HepG2 (cell line): ENCODE results near the gene CTSZ. TPM values are rescaled to one million over a fixed set of nuclear protein-coding genes. Genes with fewer than 3 reads are reported as not detected.

ENCODE experiments used
- ATAC-seq: fragments of 200-7000 bp; cut with Tn5 transposase; 3 replicates; pipeline ENCODE4 v1.9.1; 2020; ENCODE audit warnings: mild to moderate bottlenecking, moderate library complexity
- BruUV-seq: library from RNA; stranded (reverse); fragments of 400-500 nt; replicated peaks from 2 replicates; lab custom pipeline; 2021; lab: Mats Ljungman, UMichigan
- CTCF ChIA-PET: fragments of 300-600 bp; formaldehyde crosslinking; extraction: SDS; loops from one replicate; lab custom pipeline; 2021; ENCODE audit warnings: low total read pairs, inconsistent platforms, low intra/inter-chr PET ratio; lab: Yijun Ruan, JAX
- POLR2A ChIA-PET: fragments of 350-600 bp; sonication (Branson Sonifier 250); formaldehyde crosslinking; loops from one replicate; lab custom pipeline; 2020; ENCODE audit warnings: antibody characterized with exemption, inconsistent platforms; lab: Yijun Ruan, JAX
- DNase-seq: peaks from one replicate; pipeline ENCODE4 v3.0.0-alpha.2; 2015; ENCODE audit warnings: low spot score
- FAIRE-seq: peaks from 3 replicates; lab custom pipeline; 2011; peaks lifted over from hg19 to GRCh38; lab: Jason Lieb, UNC
- H2AFZ ChIP-seq: one replicate; pipeline ENCODE4 v1.6.1; 2011; ENCODE audit warnings: low read length, inconsistent platforms
- H3K27ac ChIP-seq: fragments of 300-600 bp; 3 replicates; pipeline ENCODE4 v1.8.0; 2011; ENCODE audit warnings: mixed run types, mild to moderate bottlenecking, mixed read lengths, low read length, inconsistent platforms; ENCODE audit not compliant: insufficient read depth; ENCODE audit errors: extremely low read length
- H3K27me3 ChIP-seq, 2 experiments: fragments of 200-600 bp in 1 of 2; 2 replicates in 1 of 2; 3 replicates in 1 of 2; pipeline versions ENCODE4 v1.6.0 to v1.8.0; 2011; ENCODE audit warnings: low read length in 2 of 2, mild to moderate bottlenecking in 2 of 2, moderate library complexity in 2 of 2, inconsistent platforms in 1 of 2; ENCODE audit not compliant: insufficient read depth in 2 of 2, control insufficient read depth in 1 of 2
- H3K36me3 ChIP-seq, 2 experiments: fragments of 200-600 bp in 1 of 2; replicated peaks in 1 of 2; 2 replicates in 1 of 2; 3 replicates in 1 of 2; pipeline versions ENCODE4 v1.5.1 to v1.8.0; 2011; ENCODE audit warnings: low read length in 2 of 2, inconsistent platforms in 1 of 2; ENCODE audit not compliant: insufficient read depth in 2 of 2, control insufficient read depth in 1 of 2
- H3K4me1 ChIP-seq: 2 replicates; pipeline ENCODE4 v1.5.1; 2012; ENCODE audit warnings: low read length, inconsistent platforms; ENCODE audit not compliant: insufficient read depth
- H3K4me2 ChIP-seq: 2 replicates; pipeline ENCODE4 v1.6.0; 2011; ENCODE audit warnings: low read depth, low read length, inconsistent platforms
- H3K4me3 ChIP-seq, 3 experiments: fragments of 200-600 bp in 1 of 3; sonication (generic), shearing (Covaris generic) in 1 of 3; replicated peaks in 1 of 3; 2 replicates each; pipeline ENCODE4 v1.5.1; 2011 to 2016; ENCODE audit warnings: low read length in 3 of 3, inconsistent platforms in 2 of 3, low read depth in 2 of 3, mild to moderate bottlenecking in 2 of 3, control low read depth in 1 of 3, mixed read lengths in 1 of 3; ENCODE audit not compliant: insufficient read depth in 1 of 3
- H3K79me2 ChIP-seq: one replicate; pipeline ENCODE4 v1.6.1; 2011; ENCODE audit warnings: low read length, inconsistent platforms; ENCODE audit not compliant: insufficient read depth
- H3K9ac ChIP-seq: 2 replicates; pipeline ENCODE4 v1.6.0; 2011; ENCODE audit warnings: mild to moderate bottlenecking, low read depth, low read length, inconsistent platforms; ENCODE audit not compliant: insufficient read depth
- H3K9me3 ChIP-seq: 2 replicates; pipeline ENCODE4 v1.5.1; 2012; ENCODE audit warnings: mild to moderate bottlenecking, low read length
- H4K20me1 ChIP-seq: 2 replicates; pipeline ENCODE4 v1.6.0; 2011; ENCODE audit warnings: inconsistent platforms, mild to moderate bottlenecking, low read length, moderate library complexity; ENCODE audit not compliant: insufficient read depth
- CHD4 ChIP-seq: fragments of 200-600 bp; sonication (generic); IDR thresholded peaks from 2 replicates; pipeline ENCODE4 v1.7.0; 2017; ENCODE audit warnings: mild to moderate bottlenecking, low read length, borderline replicate concordance
- FOSL2 ChIP-seq: sonication (generic); formaldehyde crosslinking; IDR thresholded peaks from 2 replicates; pipeline ENCODE4 v1.4.0; 2020; ENCODE audit warnings: missing genetic modification reagents
- GRHL1 ChIP-seq: sonication (generic); formaldehyde crosslinking; conservative IDR thresholded peaks from 2 replicates; pipeline ENCODE4 v1.8.0; 2022; ENCODE audit warnings: missing genetic modification reagents
- GZF1 ChIP-seq: sonication (generic); formaldehyde crosslinking; IDR thresholded peaks from 2 replicates; pipeline ENCODE4 v1.5.1; 2020; ENCODE audit warnings: mild to moderate bottlenecking, missing genetic modification reagents
- MYNN ChIP-seq: sonication (generic); formaldehyde crosslinking; IDR thresholded peaks from 2 replicates; pipeline ENCODE4 v1.4.0; 2020; ENCODE audit warnings: mild to moderate bottlenecking, low read depth, missing genetic modification reagents
- PRDM4 ChIP-seq: sonication (generic); formaldehyde crosslinking; IDR thresholded peaks from 2 replicates; pipeline ENCODE4 v1.9.0; 2021; ENCODE audit warnings: missing genetic modification reagents, borderline replicate concordance
- SALL1 ChIP-seq: sonication (generic); formaldehyde crosslinking; IDR thresholded peaks from 2 replicates; pipeline ENCODE4 v1.8.0; 2022; ENCODE audit warnings: mild to moderate bottlenecking, missing genetic modification reagents
- SSRP1 ChIP-seq: IDR thresholded peaks from 2 replicates; pipeline ENCODE4 v1.6.1; 2016; ENCODE audit warnings: control low read depth
- THAP7 ChIP-seq: sonication (generic); formaldehyde crosslinking; IDR thresholded peaks from 2 replicates; pipeline ENCODE4 v1.8.1; 2023; ENCODE audit warnings: mild to moderate bottlenecking, missing genetic modification reagents
- THYN1 ChIP-seq: sonication (generic); formaldehyde crosslinking; IDR thresholded peaks from 2 replicates; pipeline ENCODE4 v1.8.1; 2023; ENCODE audit warnings: low read depth, mild to moderate bottlenecking, moderate library complexity, missing genetic modification reagents, borderline replicate concordance
- ZNF225 ChIP-seq: sonication (generic); formaldehyde crosslinking; IDR thresholded peaks from 2 replicates; pipeline ENCODE4 v1.4.0; 2020; ENCODE audit warnings: mild to moderate bottlenecking, missing genetic modification reagents
- ZNF234 ChIP-seq: sonication (generic); formaldehyde crosslinking; conservative IDR thresholded peaks from 2 replicates; pipeline ENCODE4 v1.5.1; 2020; ENCODE audit warnings: mild to moderate bottlenecking, missing genetic modification reagents
- ZNF280B ChIP-seq: sonication (generic); formaldehyde crosslinking; IDR thresholded peaks from 2 replicates; pipeline ENCODE4 v1.5.0; 2020; ENCODE audit warnings: missing genetic modification reagents, mild to moderate bottlenecking, borderline replicate concordance
- ZNF33B ChIP-seq: sonication (generic); formaldehyde crosslinking; IDR thresholded peaks from 2 replicates; pipeline ENCODE4 v1.5.1; 2020; ENCODE audit warnings: mild to moderate bottlenecking, missing genetic modification reagents
- ZNF382 ChIP-seq: sonication (generic); formaldehyde crosslinking; IDR thresholded peaks from 2 replicates; pipeline ENCODE4 v1.5.0; 2020; ENCODE audit warnings: missing genetic modification reagents, mild to moderate bottlenecking, borderline replicate concordance
- ZNF674 ChIP-seq: sonication (generic); formaldehyde crosslinking; IDR thresholded peaks from 2 replicates; pipeline ENCODE4 v1.5.0; 2020; ENCODE audit warnings: low read depth, mild to moderate bottlenecking, missing genetic modification reagents
- ZNF782 ChIP-seq: sonication (generic); formaldehyde crosslinking; IDR thresholded peaks from 2 replicates; pipeline ENCODE4 v1.4.0; 2020; ENCODE audit warnings: missing genetic modification reagents, mild to moderate bottlenecking, borderline replicate concordance
- ZZZ3 ChIP-seq: sonication (generic); formaldehyde crosslinking; IDR thresholded peaks from 2 replicates; pipeline ENCODE4 v1.4.0; 2020; ENCODE audit warnings: missing genetic modification reagents, mild to moderate bottlenecking, borderline replicate concordance
- WGBS: methylation state at CpG from one replicate; pipeline ENCODE4 v1.1.6; 2017; ENCODE audit warnings: low lambda C conversion rate; 5-methylcytosine and 5-hydroxymethylcytosine counted together
- in situ Hi-C: cut with HindIII; loops from 2 replicates; pipeline ENCODE4 v1.10.0; 2017; ENCODE audit warnings: low pct_unique_long_range_greater_than_20kb; ENCODE audit not compliant: extremely low pct_ligation_motif_present
- intact Hi-C: fragments of 100-400 bp; cut with micrococcal nuclease; formaldehyde crosslinking; loops from one replicate; pipeline ENCODE4 v1.10.0; 2022; ENCODE audit not compliant: unreplicated experiment
- polyA plus RNA-seq, 8 experiments: library from polyadenylated mRNA; depleted of rRNA in 3 of 8; stranded (reverse) in 7 of 8; unstranded in 1 of 8; fragments of >200 nt; fragmentation: Illumina TruSeq in 4 of 8; extraction: Trizol in 4 of 8; gene quantifications; 2 replicates each; pipeline versions ENCODE4 v1.2.1 to v1.2.3, GENCODE V29; 2011 to 2016; ENCODE audit warnings: low read depth in 4 of 8, missing spikeins in 1 of 8, mixed read lengths in 1 of 8; ENCODE audit not compliant: insufficient read depth in 1 of 8
- total RNA-seq, 5 experiments: library from RNA; depleted of rRNA; stranded (reverse); fragments of >200 nt; fragmentation: Illumina TruSeq; extraction: Trizol; gene quantifications; 2 replicates each; pipeline ENCODE4 v1.2.3, GENCODE V29; 2016; ENCODE audit warnings: low read depth in 1 of 5

The CTSZ gene
- total and polyA plus RNA-seq, 2 of the 13 experiments (the other 11 are each of a cell fraction or from before 2014, with no cell fraction given): 0.33 TPM; not detected in 1

- no peaks in the 10 kb centered on the region for H3K9me3 ChIP-seq
- in situ Hi-C loops (no loop called here), intact Hi-C loops (no loop called here)
- DNase-seq: peak; percentile 67
- POLR2A ChIA-PET: interaction anchor here (1.2 kb wide), 1 partner anchor 16 kb away, joined by 5 read pairs; the partner anchor contains the start of gene ATP5F1E
- no peak overlapping the region for H3K4me3 ChIP-seq
- no peak overlapping the region for H3K27ac ChIP-seq
- CTCF ChIA-PET: no interaction called here
- peak overlapping the region; percentile 45 for H3K4me2 ChIP-seq
- H3K36me3 ChIP-seq: no peaks in the 10 kb centered on the region
- no peaks in the 10 kb centered on the region for H3K79me2 ChIP-seq
- H3K4me1 ChIP-seq: peaks cover 18% of the 10 kb centered on the region
- BruUV-seq: no TSS peak
- no peak overlapping the region for H2AFZ ChIP-seq
- WGBS: 0% methylated on average over 5 of the region's 5 CpGs
- no peak overlapping the region for H3K9ac ChIP-seq
- FAIRE-seq: peak; percentile 60
- ATAC-seq: peak; percentile 74
- H3K27me3 ChIP-seq: peaks cover 2 to 3% of the 10 kb centered on the region in 2 experiments; a peak in 2 of 5 replicates
- no peaks in the 10 kb centered on the region for H4K20me1 ChIP-seq
- TF ChIP-seq MYNN (CRISPR knock-in tag): no peak
- peak; percentile 79 for TF ChIP-seq FOSL2 (CRISPR knock-in tag)
- TF ChIP-seq CHD4: no peak
- no peak for TF ChIP-seq ZNF782 (CRISPR knock-in tag)
- TF ChIP-seq ZNF33B: no peak
- TF ChIP-seq ZNF382 (CRISPR knock-in tag): no peak
- no peak for TF ChIP-seq GRHL1
- peak; percentile 22; the same call in 1 of the 2 replicates for TF ChIP-seq SALL1 (CRISPR knock-in tag)
- TF ChIP-seq SSRP1 (CRISPR knock-in tag): no peak
- no peak for TF ChIP-seq ZNF674 (CRISPR knock-in tag)
- TF ChIP-seq ZNF280B (CRISPR knock-in tag): no peak
- no peak for TF ChIP-seq THAP7
- no peak for TF ChIP-seq PRDM4 (CRISPR knock-in tag)
- no peak for TF ChIP-seq GZF1
- no peak for TF ChIP-seq THYN1 (CRISPR knock-in tag)
- TF ChIP-seq ZNF234 (CRISPR knock-in tag): no peak
- TF ChIP-seq ZZZ3 (CRISPR knock-in tag): no peak
- no peak for TF ChIP-seq ZNF225 (CRISPR knock-in tag)
Measured at GRCh38 chr20:59047938-59048680, 41.1 kb upstream of the CTSZ start.
